Osteocyte (in vitro differentiated cells): ENCODE measurements around the gene AASS. TPM values are rescaled to one million over a fixed set of nuclear protein-coding genes. Genes with fewer than 3 reads are reported as not detected.

Source experiments
- DNase-seq: peaks from one replicate; pipeline ENCODE4 v3.0.0; 2021; ENCODE audit warnings: mixed read lengths; ENCODE audit not compliant: unreplicated experiment; ENCODE audit errors: extremely low spot score
- H3K27ac Mint-ChIP-seq: one replicate; pipeline ENCODE4 v1.8.0; 2021; ENCODE audit warnings: mild to moderate bottlenecking, mixed read lengths; ENCODE audit not compliant: unreplicated experiment
- H3K27me3 Mint-ChIP-seq: one replicate; pipeline ENCODE4 v1.8.0; 2021; ENCODE audit warnings: mixed read lengths; ENCODE audit not compliant: unreplicated experiment
- H3K36me3 Mint-ChIP-seq: one replicate; pipeline ENCODE4 v1.8.0; 2021; ENCODE audit warnings: mixed read lengths; ENCODE audit not compliant: unreplicated experiment
- H3K4me1 Mint-ChIP-seq: one replicate; pipeline ENCODE4 v1.8.0; 2021; ENCODE audit warnings: mixed read lengths; ENCODE audit not compliant: unreplicated experiment
- H3K4me3 Mint-ChIP-seq: one replicate; pipeline ENCODE4 v1.8.0; 2021; ENCODE audit warnings: mild to moderate bottlenecking, moderate library complexity, mixed read lengths; ENCODE audit not compliant: unreplicated experiment
- H3K9me3 Mint-ChIP-seq: one replicate; pipeline ENCODE4 v1.8.0; 2021; ENCODE audit warnings: mixed read lengths; ENCODE audit not compliant: unreplicated experiment
- total RNA-seq: library from RNA; stranded (reverse); gene quantifications from 2 replicates; pipeline ENCODE4 v1.2.1, GENCODE V29; 2021
- TF ChIP-seq, protein P1 (sequence below): fragments of 200-600 bp; sonication (generic); IDR thresholded peaks from 2 replicates; pipeline ENCODE4 v1.5.0; 2021; ENCODE audit warnings: antibody characterized with exemption, mild to moderate bottlenecking, moderate library complexity

AASS gene
- total RNA-seq, 1 donor from 2014 or later: 21.3 TPM

DNA sequence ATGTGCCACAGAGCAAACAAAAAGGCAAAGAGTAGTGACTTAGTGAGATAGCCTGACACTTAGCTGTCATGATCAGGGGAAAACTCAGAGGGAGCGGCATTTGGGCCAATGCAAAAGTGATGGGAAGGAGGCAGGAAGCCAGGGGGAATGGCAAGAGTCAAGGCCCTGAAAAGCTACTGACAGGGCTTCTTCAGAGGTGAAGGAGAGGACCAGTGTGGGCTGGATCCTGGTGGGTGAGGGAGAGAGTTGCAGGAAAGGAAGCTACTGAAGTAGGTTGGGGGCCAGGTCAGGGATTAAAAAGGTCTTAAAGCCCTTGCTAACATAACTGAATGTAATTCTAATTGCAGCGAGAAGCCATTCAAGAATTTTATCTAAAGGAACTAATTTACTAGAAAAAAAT, 117.0 kb downstream of the AASS start:
- TF ChIP-seq, protein P1, sequence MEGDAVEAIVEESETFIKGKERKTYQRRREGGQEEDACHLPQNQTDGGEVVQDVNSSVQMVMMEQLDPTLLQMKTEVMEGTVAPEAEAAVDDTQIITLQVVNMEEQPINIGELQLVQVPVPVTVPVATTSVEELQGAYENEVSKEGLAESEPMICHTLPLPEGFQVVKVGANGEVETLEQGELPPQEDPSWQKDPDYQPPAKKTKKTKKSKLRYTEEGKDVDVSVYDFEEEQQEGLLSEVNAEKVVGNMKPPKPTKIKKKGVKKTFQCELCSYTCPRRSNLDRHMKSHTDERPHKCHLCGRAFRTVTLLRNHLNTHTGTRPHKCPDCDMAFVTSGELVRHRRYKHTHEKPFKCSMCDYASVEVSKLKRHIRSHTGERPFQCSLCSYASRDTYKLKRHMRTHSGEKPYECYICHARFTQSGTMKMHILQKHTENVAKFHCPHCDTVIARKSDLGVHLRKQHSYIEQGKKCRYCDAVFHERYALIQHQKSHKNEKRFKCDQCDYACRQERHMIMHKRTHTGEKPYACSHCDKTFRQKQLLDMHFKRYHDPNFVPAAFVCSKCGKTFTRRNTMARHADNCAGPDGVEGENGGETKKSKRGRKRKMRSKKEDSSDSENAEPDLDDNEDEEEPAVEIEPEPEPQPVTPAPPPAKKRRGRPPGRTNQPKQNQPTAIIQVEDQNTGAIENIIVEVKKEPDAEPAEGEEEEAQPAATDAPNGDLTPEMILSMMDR: no peak
- Mint-ChIP-seq H3K4me3 (no peak overlapping the region), H3K9me3 (no peaks in the 10 kb centered on the region), H3K27ac (no peak overlapping the region), H3K36me3 (no peaks in the 10 kb centered on the region), H3K4me1 (no peaks in the 10 kb centered on the region), H3K27me3 (peaks cover 8% of the 10 kb centered on the region)
- DNase-seq: no peak

Other genes with a start within 250 kb of the AASS start
- not detected in 2 replicates for gene FEZF1, start 160.5 kb upstream of the AASS start, total RNA-seq